Liver (tissue), 3 donors: Measurements from ENCODE around the gene PRR15L.

Experiments
- CTCF ChIP-seq: fragments of 150-350 bp; IDR thresholded peaks from 2 replicates; pipeline ENCODE4 v1.5.1; 2017; ENCODE audit warnings: improper control_type of control experiment, low read depth, low read length; ENCODE audit not compliant: missing input control
- EGR1 ChIP-seq, 2 donors: IDR thresholded peaks; 2 replicates each; pipeline ENCODE4 v1.6.1; 2016 to 2018; ENCODE audit warnings: antibody characterized with exemption in 2 of 2, low read depth in 2 of 2
- FOXA1 ChIP-seq: IDR thresholded peaks from 2 replicates; pipeline ENCODE4 v1.6.1; 2016; ENCODE audit warnings: antibody characterized with exemption
- GABPA ChIP-seq, 2 donors: IDR thresholded peaks in 1 of 2; conservative IDR thresholded peaks in 1 of 2; 2 replicates each; pipeline ENCODE4 v1.6.1; 2016; ENCODE audit warnings: antibody characterized with exemption in 2 of 2, mild to moderate bottlenecking in 1 of 2, moderate library complexity in 1 of 2
- JUND ChIP-seq, 2 donors: IDR thresholded peaks; 2 replicates each; pipeline ENCODE4 v1.6.1; 2016; ENCODE audit warnings: antibody characterized with exemption in 2 of 2
- MAX ChIP-seq: IDR thresholded peaks from 2 replicates; pipeline ENCODE4 v1.6.1; 2016; ENCODE audit warnings: antibody characterized with exemption
- RXRA ChIP-seq, 2 donors: IDR thresholded peaks; 2 replicates each; pipeline ENCODE4 v1.6.1; 2017 to 2018; ENCODE audit warnings: antibody characterized with exemption in 2 of 2, mild to moderate bottlenecking in 1 of 2
- TAF1 ChIP-seq: conservative IDR thresholded peaks from 2 replicates; pipeline ENCODE4 v1.6.1; 2016; ENCODE audit warnings: antibody characterized with exemption, mild to moderate bottlenecking
- TF ChIP-seq, protein P1 (sequence below): IDR thresholded peaks from 2 replicates; pipeline ENCODE4 v1.6.1; 2016; ENCODE audit warnings: antibody characterized with exemption, mild to moderate bottlenecking
- donor health status: healthy.
- donor health status: healthy.

DNA sequence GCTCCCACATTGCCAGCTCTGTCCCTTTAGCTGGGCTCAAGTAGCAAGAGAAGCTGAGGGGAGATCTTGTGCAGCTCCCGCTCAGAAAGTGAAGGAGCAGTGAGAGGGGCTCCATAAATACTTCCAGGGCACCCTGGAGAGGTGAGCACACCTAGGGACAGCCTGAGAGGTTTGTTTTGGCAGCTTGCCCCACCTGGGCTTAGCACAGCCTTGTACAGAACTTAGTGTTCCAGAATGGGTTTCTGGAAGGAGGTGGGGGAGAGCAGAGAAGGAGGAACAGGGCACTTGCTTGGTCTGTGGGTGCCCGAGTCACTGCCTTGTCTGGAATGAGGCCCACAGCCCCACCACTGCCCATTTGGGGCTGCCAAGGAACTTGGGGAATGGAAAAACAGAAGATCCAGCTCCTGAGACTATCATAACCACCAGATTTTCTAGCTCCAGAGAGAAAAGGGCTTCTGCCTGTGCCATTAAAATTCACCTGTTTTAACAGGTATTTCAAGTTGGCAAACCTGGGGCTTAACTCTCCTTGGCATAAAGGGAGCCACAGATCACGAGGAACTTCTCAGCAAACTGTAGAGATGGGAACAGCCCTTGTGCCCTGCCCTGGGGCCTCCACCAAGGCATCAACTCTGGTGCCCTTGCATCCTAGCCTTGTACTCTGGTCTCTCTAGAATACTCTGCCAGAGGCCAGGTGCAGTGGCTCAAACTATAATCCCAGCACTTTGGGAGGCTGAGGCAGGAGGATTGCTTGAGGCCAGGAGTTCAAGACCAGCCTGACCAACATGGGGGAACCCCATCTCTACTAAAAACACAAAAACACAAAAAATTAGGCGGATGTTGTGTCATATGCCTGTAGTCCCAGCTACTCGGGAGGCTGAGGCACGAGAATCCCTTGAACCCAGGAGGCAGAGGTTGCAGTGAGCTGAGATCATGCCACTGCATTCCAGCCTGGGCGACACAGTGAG, 1.9 kb downstream of the PRR15L start:
- TF ChIP-seq CTCF (no peak), TAF1 (no peak), FOXA1 (no peak), GABPA (IDR thresholded peaks at IDR 0.05 in 1 of 2, conservative IDR thresholded peaks at IDR 0.05 in 1 of 2) (no peak), JUND (IDR thresholded peaks at IDR 0.05) (no peak), RXRA (IDR thresholded peaks at IDR 0.05) (no peak), MAX (no peak), EGR1 (IDR thresholded peaks at IDR 0.05; ENCODE audit: low read depth in 2 of 2) (no peak)
- TF ChIP-seq, protein P1, sequence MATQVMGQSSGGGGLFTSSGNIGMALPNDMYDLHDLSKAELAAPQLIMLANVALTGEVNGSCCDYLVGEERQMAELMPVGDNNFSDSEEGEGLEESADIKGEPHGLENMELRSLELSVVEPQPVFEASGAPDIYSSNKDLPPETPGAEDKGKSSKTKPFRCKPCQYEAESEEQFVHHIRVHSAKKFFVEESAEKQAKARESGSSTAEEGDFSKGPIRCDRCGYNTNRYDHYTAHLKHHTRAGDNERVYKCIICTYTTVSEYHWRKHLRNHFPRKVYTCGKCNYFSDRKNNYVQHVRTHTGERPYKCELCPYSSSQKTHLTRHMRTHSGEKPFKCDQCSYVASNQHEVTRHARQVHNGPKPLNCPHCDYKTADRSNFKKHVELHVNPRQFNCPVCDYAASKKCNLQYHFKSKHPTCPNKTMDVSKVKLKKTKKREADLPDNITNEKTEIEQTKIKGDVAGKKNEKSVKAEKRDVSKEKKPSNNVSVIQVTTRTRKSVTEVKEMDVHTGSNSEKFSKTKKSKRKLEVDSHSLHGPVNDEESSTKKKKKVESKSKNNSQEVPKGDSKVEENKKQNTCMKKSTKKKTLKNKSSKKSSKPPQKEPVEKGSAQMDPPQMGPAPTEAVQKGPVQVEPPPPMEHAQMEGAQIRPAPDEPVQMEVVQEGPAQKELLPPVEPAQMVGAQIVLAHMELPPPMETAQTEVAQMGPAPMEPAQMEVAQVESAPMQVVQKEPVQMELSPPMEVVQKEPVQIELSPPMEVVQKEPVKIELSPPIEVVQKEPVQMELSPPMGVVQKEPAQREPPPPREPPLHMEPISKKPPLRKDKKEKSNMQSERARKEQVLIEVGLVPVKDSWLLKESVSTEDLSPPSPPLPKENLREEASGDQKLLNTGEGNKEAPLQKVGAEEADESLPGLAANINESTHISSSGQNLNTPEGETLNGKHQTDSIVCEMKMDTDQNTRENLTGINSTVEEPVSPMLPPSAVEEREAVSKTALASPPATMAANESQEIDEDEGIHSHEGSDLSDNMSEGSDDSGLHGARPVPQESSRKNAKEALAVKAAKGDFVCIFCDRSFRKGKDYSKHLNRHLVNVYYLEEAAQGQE, result no peak
